ENCODE results near the gene COBLL1.

Gene COBLL1

DNA sequence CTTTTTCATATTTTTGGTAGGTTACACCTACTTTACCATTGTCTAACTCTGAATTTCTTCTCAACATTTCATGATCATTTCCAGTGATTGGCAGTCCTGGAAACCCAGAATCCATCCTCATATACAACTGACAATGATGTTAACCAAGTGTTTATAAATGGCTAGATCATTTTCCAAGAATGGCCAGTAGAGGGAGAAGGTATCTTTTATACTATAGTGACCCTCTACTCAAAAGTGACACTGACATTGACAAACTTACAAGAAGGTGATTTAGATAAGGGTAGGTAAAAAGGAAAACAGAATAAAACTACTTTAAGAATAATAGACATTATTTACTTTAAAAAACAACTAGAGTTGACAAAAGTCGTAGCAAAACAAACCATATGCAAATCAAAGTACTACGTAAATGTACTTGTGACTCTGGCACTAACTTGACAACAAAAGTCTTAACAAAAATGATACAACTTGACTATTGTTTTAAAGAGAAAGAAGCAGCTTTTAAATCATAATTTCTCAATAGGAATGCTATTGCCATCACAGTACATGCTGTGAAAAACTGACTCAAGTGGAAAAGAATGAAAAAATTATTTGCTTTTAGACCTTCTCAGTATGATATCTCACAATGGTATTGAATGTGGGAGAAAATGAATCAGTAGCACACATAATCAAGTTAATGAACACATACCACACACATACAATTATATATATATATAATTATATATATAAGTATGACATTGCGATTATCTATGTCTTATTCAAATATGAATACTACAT, 143.7 kb downstream of the COBLL1 start:
- no peak for TF ChIP-seq CREB1 (IDR thresholded peaks at IDR 0.05; ENCODE audit: low read depth)
- no peak for TF ChIP-seq TCF12 (IDR thresholded peaks at IDR 0.05; ENCODE audit: low read depth)
- no peak for TF ChIP-seq YY1 (IDR thresholded peaks at IDR 0.05; ENCODE audit: low read depth)
- no peak for TF ChIP-seq NFIC (IDR thresholded peaks at IDR 0.05)
- TF ChIP-seq TAF1 (IDR thresholded peaks at IDR 0.05; ENCODE audit: low read depth), result no peak

- TF ChIP-seq USF1 (IDR thresholded peaks at IDR 0.05) (no peak), TEAD4 (IDR thresholded peaks at IDR 0.05) (no peak), TCF12 (IDR thresholded peaks at IDR 0.05; ENCODE audit: low read depth) (no peak), FOXM1 (IDR thresholded peaks at IDR 0.05; ENCODE audit: borderline replicate concordance, low read depth) (no peak), TAF1 (IDR thresholded peaks at IDR 0.05; ENCODE audit: low read depth) (no peak), YY1 (IDR thresholded peaks at IDR 0.05; ENCODE audit: low read depth) (no peak), MAX (IDR thresholded peaks at IDR 0.05) (no peak), ZBTB7A (IDR thresholded peaks at IDR 0.05; ENCODE audit: low read depth) (no peak), RAD21 (IDR thresholded peaks at IDR 0.05; ENCODE audit: low read depth) (no peak), EP300 (IDR thresholded peaks at IDR 0.05; ENCODE audit: borderline replicate concordance) (no peak), EGR1 (IDR thresholded peaks at IDR 0.05) (no peak), NFIC (IDR thresholded peaks at IDR 0.05) (no peak), CEBPB (IDR thresholded peaks at IDR 0.05) (no peak), CREB1 (IDR thresholded peaks at IDR 0.05; ENCODE audit: low read depth) (no peak)
- TF ChIP-seq, protein P1, sequence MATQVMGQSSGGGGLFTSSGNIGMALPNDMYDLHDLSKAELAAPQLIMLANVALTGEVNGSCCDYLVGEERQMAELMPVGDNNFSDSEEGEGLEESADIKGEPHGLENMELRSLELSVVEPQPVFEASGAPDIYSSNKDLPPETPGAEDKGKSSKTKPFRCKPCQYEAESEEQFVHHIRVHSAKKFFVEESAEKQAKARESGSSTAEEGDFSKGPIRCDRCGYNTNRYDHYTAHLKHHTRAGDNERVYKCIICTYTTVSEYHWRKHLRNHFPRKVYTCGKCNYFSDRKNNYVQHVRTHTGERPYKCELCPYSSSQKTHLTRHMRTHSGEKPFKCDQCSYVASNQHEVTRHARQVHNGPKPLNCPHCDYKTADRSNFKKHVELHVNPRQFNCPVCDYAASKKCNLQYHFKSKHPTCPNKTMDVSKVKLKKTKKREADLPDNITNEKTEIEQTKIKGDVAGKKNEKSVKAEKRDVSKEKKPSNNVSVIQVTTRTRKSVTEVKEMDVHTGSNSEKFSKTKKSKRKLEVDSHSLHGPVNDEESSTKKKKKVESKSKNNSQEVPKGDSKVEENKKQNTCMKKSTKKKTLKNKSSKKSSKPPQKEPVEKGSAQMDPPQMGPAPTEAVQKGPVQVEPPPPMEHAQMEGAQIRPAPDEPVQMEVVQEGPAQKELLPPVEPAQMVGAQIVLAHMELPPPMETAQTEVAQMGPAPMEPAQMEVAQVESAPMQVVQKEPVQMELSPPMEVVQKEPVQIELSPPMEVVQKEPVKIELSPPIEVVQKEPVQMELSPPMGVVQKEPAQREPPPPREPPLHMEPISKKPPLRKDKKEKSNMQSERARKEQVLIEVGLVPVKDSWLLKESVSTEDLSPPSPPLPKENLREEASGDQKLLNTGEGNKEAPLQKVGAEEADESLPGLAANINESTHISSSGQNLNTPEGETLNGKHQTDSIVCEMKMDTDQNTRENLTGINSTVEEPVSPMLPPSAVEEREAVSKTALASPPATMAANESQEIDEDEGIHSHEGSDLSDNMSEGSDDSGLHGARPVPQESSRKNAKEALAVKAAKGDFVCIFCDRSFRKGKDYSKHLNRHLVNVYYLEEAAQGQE (IDR thresholded peaks at IDR 0.05; ENCODE audit: low read depth), result no peak
These were observed 145.0 kb downstream of the COBLL1 start for GRCh38 chr2:164696634-164697033.

GRCh38 chr2:164694275-164694695, 147.3 kb downstream of the COBLL1 start:
- TF ChIP-seq TCF12 (IDR thresholded peaks at IDR 0.05; ENCODE audit: low read depth), result no peak
- TF ChIP-seq RAD21 (IDR thresholded peaks at IDR 0.05; ENCODE audit: low read depth), result no peak
- TF ChIP-seq MAX (IDR thresholded peaks at IDR 0.05), result no peak
- TF ChIP-seq NFIC (IDR thresholded peaks at IDR 0.05), result no peak
- TF ChIP-seq TAF1 (IDR thresholded peaks at IDR 0.05; ENCODE audit: low read depth), result no peak
- TF ChIP-seq EP300 (IDR thresholded peaks at IDR 0.05; ENCODE audit: borderline replicate concordance), result no peak
- TF ChIP-seq FOXM1 (IDR thresholded peaks at IDR 0.05; ENCODE audit: borderline replicate concordance, low read depth), result no peak
- TF ChIP-seq YY1 (IDR thresholded peaks at IDR 0.05; ENCODE audit: low read depth), result no peak
- no peak for TF ChIP-seq EGR1 (IDR thresholded peaks at IDR 0.05)
- no peak for TF ChIP-seq CREB1 (IDR thresholded peaks at IDR 0.05; ENCODE audit: low read depth)
- TF ChIP-seq USF1 (IDR thresholded peaks at IDR 0.05), result no peak
- no peak for TF ChIP-seq CEBPB (IDR thresholded peaks at IDR 0.05)
- TF ChIP-seq TEAD4 (IDR thresholded peaks at IDR 0.05), result no peak
- TF ChIP-seq, protein P1 (IDR thresholded peaks at IDR 0.05; ENCODE audit: low read depth), result no peak

- no peak for TF ChIP-seq MAX (IDR thresholded peaks at IDR 0.05)
- no peak for TF ChIP-seq TCF12 (IDR thresholded peaks at IDR 0.05; ENCODE audit: low read depth)
- no peak for TF ChIP-seq NFIC (IDR thresholded peaks at IDR 0.05)
- TF ChIP-seq EP300 (IDR thresholded peaks at IDR 0.05; ENCODE audit: borderline replicate concordance), result no peak
- TF ChIP-seq FOXM1 (IDR thresholded peaks at IDR 0.05; ENCODE audit: borderline replicate concordance, low read depth), result no peak
- no peak for TF ChIP-seq TAF1 (IDR thresholded peaks at IDR 0.05; ENCODE audit: low read depth)
- TF ChIP-seq, protein P1 (IDR thresholded peaks at IDR 0.05; ENCODE audit: low read depth), result no peak
- TF ChIP-seq ZBTB7A (IDR thresholded peaks at IDR 0.05; ENCODE audit: low read depth), result no peak
- no peak for TF ChIP-seq RAD21 (IDR thresholded peaks at IDR 0.05; ENCODE audit: low read depth)
- TF ChIP-seq YY1 (IDR thresholded peaks at IDR 0.05; ENCODE audit: low read depth), result no peak
- TF ChIP-seq CEBPB (IDR thresholded peaks at IDR 0.05), result no peak
- TF ChIP-seq TEAD4 (IDR thresholded peaks at IDR 0.05), result no peak
These were observed 147.8 kb downstream of the COBLL1 start for GRCh38 chr2:164693834-164694233.

All from Ishikawa (cell line).